ENCODE data around the gene ATP6AP1.
"Not testable (repeated sequence)": the region's sequence is repeated elsewhere in the genome, so short reads cannot be mapped to it uniquely, and the experiment has no call there.

DNA sequence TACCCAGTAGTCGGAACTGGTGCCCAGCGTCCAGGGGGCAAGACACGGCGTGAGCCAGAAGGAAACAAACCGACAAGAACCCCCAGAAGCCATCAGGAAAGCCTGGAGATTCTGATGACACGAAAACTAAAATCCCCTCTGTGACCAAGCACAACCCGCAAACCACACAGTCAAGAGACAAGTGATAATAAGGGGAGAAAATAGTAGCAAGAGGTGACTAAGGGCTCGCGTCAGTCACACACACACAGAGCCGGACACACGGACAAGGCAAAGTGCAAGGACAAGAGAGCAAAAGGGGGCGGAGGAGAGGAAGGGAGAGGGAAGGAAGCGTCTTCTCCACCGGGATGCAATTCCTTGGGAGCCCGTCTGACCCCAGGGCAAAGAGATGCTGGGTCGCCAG is 39.8 kb upstream of the ATP6AP1 start:
- TF ChIP-seq, protein P1, sequence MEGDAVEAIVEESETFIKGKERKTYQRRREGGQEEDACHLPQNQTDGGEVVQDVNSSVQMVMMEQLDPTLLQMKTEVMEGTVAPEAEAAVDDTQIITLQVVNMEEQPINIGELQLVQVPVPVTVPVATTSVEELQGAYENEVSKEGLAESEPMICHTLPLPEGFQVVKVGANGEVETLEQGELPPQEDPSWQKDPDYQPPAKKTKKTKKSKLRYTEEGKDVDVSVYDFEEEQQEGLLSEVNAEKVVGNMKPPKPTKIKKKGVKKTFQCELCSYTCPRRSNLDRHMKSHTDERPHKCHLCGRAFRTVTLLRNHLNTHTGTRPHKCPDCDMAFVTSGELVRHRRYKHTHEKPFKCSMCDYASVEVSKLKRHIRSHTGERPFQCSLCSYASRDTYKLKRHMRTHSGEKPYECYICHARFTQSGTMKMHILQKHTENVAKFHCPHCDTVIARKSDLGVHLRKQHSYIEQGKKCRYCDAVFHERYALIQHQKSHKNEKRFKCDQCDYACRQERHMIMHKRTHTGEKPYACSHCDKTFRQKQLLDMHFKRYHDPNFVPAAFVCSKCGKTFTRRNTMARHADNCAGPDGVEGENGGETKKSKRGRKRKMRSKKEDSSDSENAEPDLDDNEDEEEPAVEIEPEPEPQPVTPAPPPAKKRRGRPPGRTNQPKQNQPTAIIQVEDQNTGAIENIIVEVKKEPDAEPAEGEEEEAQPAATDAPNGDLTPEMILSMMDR (IDR thresholded peaks at IDR 0.05): not testable (repeated sequence)
- not testable (repeated sequence) for TF ChIP-seq POLR2A (IDR thresholded peaks at IDR 0.05)

Data from heart left ventricle (tissue), 13 donors.